Hepatocyte (in vitro differentiated cells): ENCODE results near the gene ADCY9. TPM values are rescaled to one million over a fixed set of nuclear protein-coding genes. Genes with fewer than 3 reads are reported as not detected.

Experiments used
- DNase-seq: peaks from one replicate; pipeline ENCODE4 v3.0.0-alpha.2; 2016; ENCODE audit warnings: low spot score
- H2AFZ ChIP-seq: fragments of 200-600 bp; sonication (generic); 2 replicates; pipeline ENCODE4 v1.6.0; 2016; ENCODE audit warnings: antibody characterized with exemption, mild to moderate bottlenecking
- H3K27ac ChIP-seq: fragments of 200-600 bp; sonication (generic); 2 replicates; pipeline ENCODE4 v1.5.1; 2016; ENCODE audit warnings: mild to moderate bottlenecking
- H3K27me3 ChIP-seq: fragments of 200-600 bp; sonication (generic); 2 replicates; pipeline ENCODE4 v1.6.1; 2016
- H3K36me3 ChIP-seq: fragments of 200-600 bp; sonication (generic); replicated peaks from 2 replicates; pipeline ENCODE4 v1.5.1; 2016; ENCODE audit warnings: low read depth; ENCODE audit not compliant: insufficient read depth
- H3K4me1 ChIP-seq: fragments of 200-600 bp; sonication (generic); 2 replicates; pipeline ENCODE4 v1.5.1; 2016; ENCODE audit warnings: mild to moderate bottlenecking, moderate library complexity; ENCODE audit not compliant: insufficient read depth
- H3K4me2 ChIP-seq: fragments of 200-600 bp; sonication (generic); 2 replicates; pipeline ENCODE4 v1.6.0; 2016
- H3K4me3 ChIP-seq: fragments of 200-600 bp; sonication (generic); 2 replicates; pipeline ENCODE4 v1.5.1; 2016; ENCODE audit warnings: mild to moderate bottlenecking
- H3K79me2 ChIP-seq: fragments of 200-600 bp; sonication (generic); 2 replicates; pipeline ENCODE4 v1.6.0; 2017; ENCODE audit warnings: mild to moderate bottlenecking
- H3K9me2 ChIP-seq: fragments of 200-600 bp; sonication (generic); replicated peaks from 2 replicates; pipeline ENCODE4 v1.6.0; 2017; ENCODE audit warnings: mild to moderate bottlenecking; ENCODE audit not compliant: insufficient read depth
- H3K9me3 ChIP-seq: fragments of 200-600 bp; sonication (generic); 2 replicates; pipeline ENCODE4 v1.5.1; 2016; ENCODE audit warnings: low read depth, mild to moderate bottlenecking
- H4K20me1 ChIP-seq: fragments of 200-600 bp; sonication (generic); 2 replicates; pipeline ENCODE4 v1.6.0; 2016; ENCODE audit warnings: mild to moderate bottlenecking; ENCODE audit not compliant: insufficient read depth, poor library complexity, severe bottlenecking
- CTCF ChIP-seq: fragments of 200-600 bp; sonication (generic); IDR thresholded peaks from 2 replicates; pipeline ENCODE4 v1.5.1; 2016; ENCODE audit warnings: antibody characterized with exemption, mild to moderate bottlenecking; ENCODE audit not compliant: poor library complexity
- EZH2 ChIP-seq: fragments of 200-600 bp; sonication (generic); IDR thresholded peaks from 2 replicates; pipeline ENCODE4 v1.6.1; 2016; ENCODE audit warnings: antibody characterized with exemption, mild to moderate bottlenecking, borderline replicate concordance
- EZH2phosphoT487 ChIP-seq: fragments of 200-600 bp; sonication (generic); IDR thresholded peaks from one replicate; pipeline ENCODE4 v1.6.1; 2018; ENCODE audit warnings: antibody characterized with exemption, mild to moderate bottlenecking, low read depth, moderate library complexity; ENCODE audit not compliant: unreplicated experiment, severe bottlenecking
- WGBS: methylation state at CpG from one replicate; pipeline ENCODE4 v1.1.6; 2016; ENCODE audit warnings: low lambda C conversion rate; ENCODE audit errors: missing lambda C conversion rate; 5-methylcytosine and 5-hydroxymethylcytosine counted together
- polyA plus RNA-seq: library from polyadenylated mRNA; unstranded; fragments of >200 nt; fragmentation: Nextera tagmentation; extraction: Ambion mirVana; gene quantifications from 2 replicates; pipeline ENCODE4 v1.2.1, GENCODE V29; 2016
- total RNA-seq: library from RNA; depleted of rRNA; stranded (reverse); fragments of >200 nt; gene quantifications from 2 replicates; pipeline ENCODE4 v1.2.3, GENCODE V29; 2014

ADCY9 gene
- total and polyA plus RNA-seq, 2 experiments from 2014 or later = 12.0 to 15.9 TPM

- no peaks in the 10 kb centered on the region for H4K20me1 ChIP-seq
- no peak overlapping the region for H3K4me3 ChIP-seq
- H3K9me2 ChIP-seq = no peaks in the 10 kb centered on the region
- DNase-seq = no peak
- no peak for TF ChIP-seq EZH2phosphoT487
- TF ChIP-seq EZH2 = no peak
- no peak for TF ChIP-seq CTCF
- no peak overlapping the region for H3K4me2 ChIP-seq
- H3K9me3 ChIP-seq = no peaks in the 10 kb centered on the region
- no peaks in the 10 kb centered on the region for H3K79me2 ChIP-seq
- WGBS = 82% methylated on average over 8 of the region's 14 CpGs
- H2AFZ ChIP-seq = no peak overlapping the region
- no peaks in the 10 kb centered on the region for H3K27me3 ChIP-seq
- H3K27ac ChIP-seq = no peak overlapping the region
- H3K4me1 ChIP-seq = peaks cover 11% of the 10 kb centered on the region
- H3K36me3 ChIP-seq = no peaks in the 10 kb centered on the region
Observed at GRCh38 chr16:3949287-3949686, 167.0 kb downstream of the ADCY9 start.

- Histone ChIP-seq H3K27me3 (no peaks in the 10 kb centered on the region), H3K4me3 (no peak overlapping the region), H3K79me2 (no peaks in the 10 kb centered on the region), H3K27ac (no peak overlapping the region), H3K4me2 (no peak overlapping the region), H4K20me1 (no peaks in the 10 kb centered on the region), H3K36me3 (no peaks in the 10 kb centered on the region), H2AFZ (no peak overlapping the region), H3K4me1 (peaks cover 9% of the 10 kb centered on the region), H3K9me3 (no peaks in the 10 kb centered on the region), H3K9me2 (no peaks in the 10 kb centered on the region)
- no peak for DNase-seq
- TF ChIP-seq CTCF = no peak
- no peak for TF ChIP-seq EZH2phosphoT487
- TF ChIP-seq EZH2 = no peak
- WGBS = 87% methylated on average over 17 of the region's 17 CpGs
Observed at GRCh38 chr16:3948378-3948995, 167.8 kb downstream of the ADCY9 start.

GRCh38 chr16:3946604-3947180 lies 169.6 kb downstream of the ADCY9 start:
- H3K9me2 ChIP-seq = no peaks in the 10 kb centered on the region
- no peak for DNase-seq
- peaks cover 9% of the 10 kb centered on the region for H3K4me1 ChIP-seq
- H3K27ac ChIP-seq = no peak overlapping the region
- no peaks in the 10 kb centered on the region for H4K20me1 ChIP-seq
- no peak overlapping the region for H2AFZ ChIP-seq
- H3K36me3 ChIP-seq = no peaks in the 10 kb centered on the region
- H3K4me3 ChIP-seq = no peak overlapping the region
- WGBS = 90% methylated on average over 20 of the region's 20 CpGs
- no peak overlapping the region for H3K4me2 ChIP-seq
- H3K9me3 ChIP-seq = no peaks in the 10 kb centered on the region
- TF ChIP-seq EZH2phosphoT487 (no peak), CTCF (no peak), EZH2 (no peak)
- H3K27me3 ChIP-seq = no peaks in the 10 kb centered on the region
- no peaks in the 10 kb centered on the region for H3K79me2 ChIP-seq
